ENCODE data around the gene ASNSD1. TPM values are rescaled to one million over a fixed set of nuclear protein-coding genes. Genes with fewer than 3 reads are reported as not detected.

ASNSD1 gene
- total and polyA plus RNA-seq, 2 of the 13 experiments (the other 11 are each of a cell fraction or from before 2014, with no cell fraction given), result 35.1 to 96.6 TPM

DNA sequence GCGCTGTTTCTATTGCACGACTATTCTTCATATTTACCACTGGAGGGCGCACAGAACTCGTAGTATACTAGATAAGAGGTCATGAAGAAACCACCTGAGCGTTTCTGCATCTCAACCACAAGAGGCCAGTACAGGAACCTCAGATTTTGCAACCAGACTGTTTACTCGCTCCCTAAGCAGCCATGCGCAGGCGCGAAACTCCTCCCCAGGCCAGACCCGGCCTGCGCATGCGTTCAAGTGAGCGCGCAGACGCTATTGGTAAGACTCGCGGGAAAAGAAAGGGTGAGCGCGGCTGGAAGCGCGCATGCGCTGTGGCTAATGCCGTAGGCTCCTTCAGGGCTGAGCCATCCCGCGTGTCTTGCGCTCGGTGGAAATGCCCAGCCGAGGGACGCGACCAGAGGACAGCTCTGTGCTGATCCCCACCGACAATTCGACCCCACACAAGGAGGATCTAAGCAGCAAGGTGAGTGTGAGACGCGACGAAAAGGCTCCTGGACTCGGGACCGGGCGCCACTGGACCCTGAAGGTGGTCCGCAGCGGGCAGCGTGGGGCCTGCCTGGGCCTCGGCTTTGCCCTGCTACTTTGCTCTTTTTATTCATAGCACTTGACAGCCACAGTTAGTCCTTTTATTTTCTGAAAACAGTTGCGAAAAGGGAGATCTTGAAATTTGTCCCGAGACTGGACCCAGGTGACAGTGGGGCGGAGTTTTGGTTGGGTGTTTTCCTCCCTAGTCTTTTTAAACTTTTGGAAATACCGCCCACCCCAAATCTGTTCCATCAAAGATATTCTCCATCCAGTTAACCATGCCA is at the start of gene ASNSD1 (continued):
- TF ChIP-seq ARID5B (CRISPR knock-in tag; IDR thresholded peaks at IDR 0.05), result peak; percentile 47; the same call in 1 of the 2 replicates
- TF ChIP-seq ZFX (CRISPR knock-in tag; IDR thresholded peaks at IDR 0.05; ENCODE audit: low read depth), result peak; percentile 99
- peak; percentile 94 for TF ChIP-seq GTF3A (CRISPR knock-in tag; conservative IDR thresholded peaks at IDR 0.05)
- TF ChIP-seq ZNF24 (IDR thresholded peaks at IDR 0.05), result no peak
- TF ChIP-seq FUBP1 (CRISPR knock-in tag; IDR thresholded peaks at IDR 0.05; ENCODE audit: borderline replicate concordance), result peak; percentile 97; the same call in 1 of the 2 replicates
- TF ChIP-seq CCDC6 (CRISPR knock-in tag; IDR thresholded peaks at IDR 0.05), result peak; percentile 38
- TF ChIP-seq YEATS2 (CRISPR knock-in tag; IDR thresholded peaks at IDR 0.05; ENCODE audit: borderline replicate concordance), result peak; percentile 94
- peak; percentile 99 for TF ChIP-seq ZNF687 (CRISPR knock-in tag; IDR thresholded peaks at IDR 0.05)
- peak; percentile 97 for TF ChIP-seq BCL3 (CRISPR knock-in tag; IDR thresholded peaks at IDR 0.05)
- TF ChIP-seq ZKSCAN1 (IDR thresholded peaks at IDR 0.05; ENCODE audit: low read length), result 0 out of 2 replicates have a peak, but pooled peaks have one; percentile 49
- 0 out of 2 replicates have a peak, but pooled peaks have one; percentile 42 for TF ChIP-seq HDAC2 (CRISPR knock-in tag; IDR thresholded peaks at IDR 0.05)
- TF ChIP-seq ZBTB26 (CRISPR knock-in tag; IDR thresholded peaks at IDR 0.05; ENCODE audit: borderline replicate concordance), result peak; percentile 77
- TF ChIP-seq SRY (CRISPR knock-in tag; IDR thresholded peaks at IDR 0.05), result peak; percentile 90

Measured in HepG2 (cell line).